Activated CD4-positive, alpha-beta T cell treated with anti-CD3 and anti-CD28 coated beads, Interleukin-2, amount 10 ng/mL, durations not matched to agents 7 days and 5 days (primary cell): ENCODE data around the gene FBXW7. TPM values are rescaled to one million over a fixed set of nuclear protein-coding genes. Genes with fewer than 3 reads are reported as not detected.

Experiments
- CTCF ChIA-PET: fragments of 350-600 bp; sonication (Branson Sonifier 250); formaldehyde crosslinking; loops from one replicate; lab custom pipeline; 2021; ENCODE audit warnings: antibody characterized with exemption; lab: Charles Lee
- POLR2A ChIA-PET: fragments of 350-600 bp; sonication (Branson Sonifier 250); formaldehyde crosslinking; loops from one replicate; lab custom pipeline; 2021; ENCODE audit warnings: antibody characterized with exemption; lab: Charles Lee
- DNase-seq: peaks from one replicate; pipeline ENCODE4 v3.0.0-alpha.2; 2020
- H3K27ac Mint-ChIP-seq: one replicate; pipeline ENCODE4 v1.8.0; 2021; ENCODE audit warnings: mild to moderate bottlenecking, moderate library complexity, mixed read lengths
- H3K27me3 Mint-ChIP-seq: one replicate; pipeline ENCODE4 v1.8.0; 2021; ENCODE audit warnings: mixed read lengths
- H3K36me3 Mint-ChIP-seq: one replicate; pipeline ENCODE4 v1.8.0; 2021; ENCODE audit warnings: low read depth, mixed read lengths
- H3K4me1 Mint-ChIP-seq: one replicate; pipeline ENCODE4 v1.8.0; 2021; ENCODE audit warnings: mixed read lengths
- H3K4me3 Mint-ChIP-seq: one replicate; pipeline ENCODE4 v1.8.0; 2021; ENCODE audit warnings: mild to moderate bottlenecking, moderate library complexity, mixed read lengths
- H3K9me3 Mint-ChIP-seq: one replicate; pipeline ENCODE4 v1.8.0; 2021; ENCODE audit warnings: mixed read lengths
- total RNA-seq, 2 experiments: library from RNA; stranded (reverse); gene quantifications; one replicate each; pipeline ENCODE4 v1.2.3, GENCODE V29; 2021

Gene FBXW7
- total RNA-seq, 2 experiments from 2014 or later, result 49.4 to 52.2 TPM

- Mint-ChIP-seq H3K27ac (no peak overlapping the region), H3K9me3 (peaks cover 6% of the 10 kb centered on the region), H3K4me3 (no peak overlapping the region), H3K27me3 (no peaks in the 10 kb centered on the region), H3K36me3 (peaks cover 71% of the 10 kb centered on the region), H3K4me1 (peaks cover 18% of the 10 kb centered on the region)
- CTCF ChIA-PET, result interaction anchor here (0.6 kb wide), 1 partner anchor 84 kb away, joined by 3 read pairs; no protein-coding TSS in a partner anchor
- POLR2A ChIA-PET, result no interaction called here
- no peak for DNase-seq
These were observed 210.1 kb downstream of the FBXW7 start for GRCh38 chr4:152325831-152326230.

GRCh38 chr4:152323221-152323620 lies 212.7 kb downstream of the FBXW7 start:
- H3K27me3 Mint-ChIP-seq, result no peaks in the 10 kb centered on the region
- CTCF ChIA-PET, result no interaction called here
- H3K27ac Mint-ChIP-seq, result no peak overlapping the region
- DNase-seq, result no peak
- peaks cover 60% of the 10 kb centered on the region for H3K36me3 Mint-ChIP-seq
- H3K9me3 Mint-ChIP-seq, result peaks cover 6% of the 10 kb centered on the region
- H3K4me3 Mint-ChIP-seq, result no peak overlapping the region
- peaks cover 12% of the 10 kb centered on the region for H3K4me1 Mint-ChIP-seq
- POLR2A ChIA-PET, result no interaction called here

- ChIA-PET POLR2A (no interaction called here), CTCF (interaction anchor here (0.6 kb wide), 1 partner anchor 9 kb away, joined by 3 read pairs; no protein-coding TSS in a partner anchor)
- Mint-ChIP-seq H3K36me3 (peaks cover 60% of the 10 kb centered on the region), H3K9me3 (peaks cover under 1% of the 10 kb centered on the region), H3K27me3 (no peaks in the 10 kb centered on the region), H3K4me1 (peaks cover 6% of the 10 kb centered on the region), H3K27ac (no peak overlapping the region), H3K4me3 (no peak overlapping the region)
- DNase-seq, result no peak
These were observed 213.2 kb downstream of the FBXW7 start for GRCh38 chr4:152322656-152323055.

DNA sequence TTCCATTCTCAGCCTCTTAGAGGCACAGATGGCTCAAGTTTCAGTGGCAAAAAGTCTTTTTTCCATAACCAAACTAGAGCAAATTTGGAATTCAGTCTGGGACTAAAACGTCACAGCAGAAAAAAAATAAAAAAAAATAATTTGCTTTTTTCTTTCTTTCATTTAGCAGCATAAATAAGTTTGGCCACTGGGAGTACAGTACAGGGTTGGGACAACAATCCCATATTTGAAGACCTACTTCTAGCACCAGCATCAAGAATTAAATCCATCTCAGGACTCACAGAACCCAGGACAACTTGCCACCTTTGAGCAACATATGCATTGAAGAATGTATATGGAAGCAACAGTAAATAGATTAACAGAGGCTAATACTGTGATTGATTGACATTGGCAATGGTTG lies 214.0 kb downstream of the FBXW7 start:
- POLR2A ChIA-PET, result no interaction called here
- Mint-ChIP-seq H3K4me3 (no peak overlapping the region), H3K9me3 (no peaks in the 10 kb centered on the region), H3K4me1 (no peaks in the 10 kb centered on the region), H3K36me3 (peaks cover 53% of the 10 kb centered on the region), H3K27ac (no peak overlapping the region), H3K27me3 (no peaks in the 10 kb centered on the region)
- CTCF ChIA-PET, result interaction anchor here (0.6 kb wide), 1 partner anchor 10 kb away, joined by 3 read pairs; no protein-coding TSS in a partner anchor
- no peak for DNase-seq

GRCh38 chr4:152321398-152321797 lies 214.5 kb downstream of the FBXW7 start:
- H3K36me3 Mint-ChIP-seq, result peaks cover 51% of the 10 kb centered on the region
- ChIA-PET CTCF (no interaction called here), POLR2A (no interaction called here)
- H3K4me1 Mint-ChIP-seq, result no peaks in the 10 kb centered on the region
- no peaks in the 10 kb centered on the region for H3K27me3 Mint-ChIP-seq
- H3K4me3 Mint-ChIP-seq, result no peak overlapping the region
- H3K9me3 Mint-ChIP-seq, result no peaks in the 10 kb centered on the region
- no peak for DNase-seq
- H3K27ac Mint-ChIP-seq, result no peak overlapping the region

- Mint-ChIP-seq H3K36me3 (peaks cover 17% of the 10 kb centered on the region), H3K4me1 (no peaks in the 10 kb centered on the region), H3K27ac (no peak overlapping the region), H3K9me3 (no peaks in the 10 kb centered on the region), H3K27me3 (no peaks in the 10 kb centered on the region), H3K4me3 (no peak overlapping the region)
- DNase-seq, result no peak
- ChIA-PET POLR2A (no interaction called here), CTCF (no interaction called here)
These were observed 218.9 kb downstream of the FBXW7 start for GRCh38 chr4:152316969-152317368.

- Mint-ChIP-seq H3K36me3 (peaks cover 2% of the 10 kb centered on the region), H3K27ac (no peak overlapping the region)
- CTCF ChIA-PET, result interaction anchor here (1.1 kb wide), 1 partner anchor 24 kb away, joined by 4 read pairs; no protein-coding TSS in a partner anchor
These were observed 225.6 kb downstream of the FBXW7 start for GRCh38 chr4:152310257-152310656.

GRCh38 chr4:152309418-152309817 lies 226.5 kb downstream of the FBXW7 start:
- no peak for DNase-seq
- ChIA-PET CTCF (no interaction called here), POLR2A (no interaction called here)
- no peaks in the 10 kb centered on the region for H3K9me3 Mint-ChIP-seq
- no peaks in the 10 kb centered on the region for H3K27me3 Mint-ChIP-seq
- no peak overlapping the region for H3K27ac Mint-ChIP-seq
- no peaks in the 10 kb centered on the region for H3K4me1 Mint-ChIP-seq
- no peak overlapping the region for H3K4me3 Mint-ChIP-seq
- peaks cover 2% of the 10 kb centered on the region for H3K36me3 Mint-ChIP-seq

More at GRCh38 chr4:152310257-152310656, 225.6 kb downstream of the FBXW7 start:
- POLR2A ChIA-PET, result no interaction called here
- DNase-seq, result no peak
- H3K27me3 Mint-ChIP-seq, result no peaks in the 10 kb centered on the region
- H3K4me1 Mint-ChIP-seq, result no peaks in the 10 kb centered on the region
- H3K9me3 Mint-ChIP-seq, result no peaks in the 10 kb centered on the region
- H3K4me3 Mint-ChIP-seq, result no peak overlapping the region

GRCh38 chr4:152308951-152309350 lies 226.9 kb downstream of the FBXW7 start:
- no peak for DNase-seq
- CTCF ChIA-PET, result no interaction called here
- Mint-ChIP-seq H3K36me3 (peaks cover 2% of the 10 kb centered on the region), H3K4me3 (no peak overlapping the region), H3K27me3 (no peaks in the 10 kb centered on the region), H3K27ac (no peak overlapping the region), H3K9me3 (no peaks in the 10 kb centered on the region), H3K4me1 (no peaks in the 10 kb centered on the region)
- POLR2A ChIA-PET, result no interaction called here

- no peak for DNase-seq
- ChIA-PET POLR2A (no interaction called here), CTCF (interaction anchor here (1.1 kb wide), 1 partner anchor 419 kb away, joined by 3 read pairs; no protein-coding TSS in a partner anchor)
- H3K36me3 Mint-ChIP-seq, result no peaks in the 10 kb centered on the region
- H3K27ac Mint-ChIP-seq, result no peak overlapping the region
- H3K9me3 Mint-ChIP-seq, result peaks cover 3% of the 10 kb centered on the region
- no peaks in the 10 kb centered on the region for H3K4me1 Mint-ChIP-seq
- no peak overlapping the region for H3K4me3 Mint-ChIP-seq
- no peaks in the 10 kb centered on the region for H3K27me3 Mint-ChIP-seq
These were observed 228.2 kb downstream of the FBXW7 start for GRCh38 chr4:152307669-152308068.

DNA sequence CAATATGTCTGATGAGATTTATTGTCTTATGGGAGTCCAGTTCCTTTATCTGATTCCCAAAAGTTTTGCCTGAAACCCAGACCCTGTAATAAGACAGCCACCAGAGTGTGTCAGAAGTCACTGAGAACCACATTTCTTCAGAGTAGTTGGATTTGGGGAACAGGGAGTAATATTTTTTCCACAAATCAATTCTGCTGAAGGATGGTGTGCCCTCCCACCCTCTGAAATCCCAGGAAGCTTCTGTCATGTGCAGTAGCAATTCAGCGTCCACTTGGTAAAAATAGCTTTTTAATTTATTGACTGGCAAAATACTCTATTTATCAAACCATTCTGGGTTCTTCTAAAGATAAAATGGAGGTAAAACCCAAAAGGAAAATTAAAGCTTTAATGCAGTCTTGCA lies 229.4 kb downstream of the FBXW7 start:
- CTCF ChIA-PET, result interaction anchor here (1.4 kb wide), 1 partner anchor 16 kb away, joined by 3 read pairs; no protein-coding TSS in a partner anchor
- Mint-ChIP-seq H3K27me3 (no peaks in the 10 kb centered on the region), H3K4me3 (no peak overlapping the region)

DNA sequence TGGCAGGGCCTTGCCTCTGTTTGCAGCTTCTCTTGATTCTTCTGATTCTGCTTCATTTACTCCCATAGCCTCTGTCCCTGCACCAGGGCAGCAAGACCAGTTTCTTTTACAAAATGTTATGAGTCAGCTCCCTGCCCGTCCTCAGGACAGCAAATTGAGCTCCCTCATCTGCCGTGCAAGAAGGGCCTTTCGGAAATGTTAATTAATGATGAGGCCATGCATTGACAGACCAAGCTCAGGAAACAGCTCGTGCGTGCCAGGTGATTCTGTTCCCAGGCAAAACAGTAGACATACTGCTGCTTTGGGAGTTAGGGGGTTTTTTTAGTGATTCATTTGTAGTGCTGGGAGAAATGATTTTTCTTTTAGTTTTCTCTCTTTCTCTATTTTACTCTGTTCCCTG lies 231.7 kb downstream of the FBXW7 start:
- no peak overlapping the region for H3K27ac Mint-ChIP-seq
- H3K4me1 Mint-ChIP-seq, result no peaks in the 10 kb centered on the region
- H3K36me3 Mint-ChIP-seq, result no peaks in the 10 kb centered on the region
- POLR2A ChIA-PET, result no interaction called here
- CTCF ChIA-PET, result interaction anchor here (0.6 to 1.5 kb wide), 2 partner anchors 10 to 36 kb away, joined by 3 to 4 read pairs; no protein-coding TSS in a partner anchor
- H3K9me3 Mint-ChIP-seq, result peaks cover 3% of the 10 kb centered on the region
- no peak overlapping the region for H3K4me3 Mint-ChIP-seq
- no peak for DNase-seq
- no peaks in the 10 kb centered on the region for H3K27me3 Mint-ChIP-seq

More for the DNA sequence above, 229.4 kb downstream of the FBXW7 start:
- POLR2A ChIA-PET, result no interaction called here
- no peaks in the 10 kb centered on the region for H3K36me3 Mint-ChIP-seq
- no peak for DNase-seq
- no peak overlapping the region for H3K27ac Mint-ChIP-seq
- no peaks in the 10 kb centered on the region for H3K4me1 Mint-ChIP-seq
- H3K9me3 Mint-ChIP-seq, result peaks cover 3% of the 10 kb centered on the region

DNA sequence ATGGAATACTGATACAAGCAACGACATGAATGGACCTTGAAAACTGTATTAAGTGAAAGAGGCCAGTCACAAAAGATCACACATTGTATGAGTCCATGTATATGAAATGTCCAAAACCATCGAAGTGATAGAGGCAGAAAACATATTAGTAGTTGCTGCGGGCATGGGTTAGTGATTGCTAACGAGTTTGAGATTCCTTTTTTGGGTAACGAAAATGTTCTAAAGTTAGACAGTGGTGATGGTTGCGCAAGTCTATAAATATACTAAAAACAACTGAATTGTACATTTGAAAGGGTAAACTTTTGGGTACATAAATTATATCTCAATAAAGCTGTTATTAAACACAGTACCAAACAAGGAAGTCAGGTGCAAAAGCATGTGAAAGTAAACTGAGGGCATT lies 234.5 kb downstream of the FBXW7 start:
- Mint-ChIP-seq H3K9me3 (peaks cover 3% of the 10 kb centered on the region), H3K27me3 (peaks cover 2% of the 10 kb centered on the region), H3K4me3 (no peak overlapping the region), H3K4me1 (no peaks in the 10 kb centered on the region), H3K36me3 (no peaks in the 10 kb centered on the region), H3K27ac (no peak overlapping the region)
- CTCF ChIA-PET, result interaction anchor here (1.5 kb wide), 1 partner anchor 19 kb away, joined by 3 read pairs; no protein-coding TSS in a partner anchor
- POLR2A ChIA-PET, result no interaction called here
- DNase-seq, result no peak

DNA sequence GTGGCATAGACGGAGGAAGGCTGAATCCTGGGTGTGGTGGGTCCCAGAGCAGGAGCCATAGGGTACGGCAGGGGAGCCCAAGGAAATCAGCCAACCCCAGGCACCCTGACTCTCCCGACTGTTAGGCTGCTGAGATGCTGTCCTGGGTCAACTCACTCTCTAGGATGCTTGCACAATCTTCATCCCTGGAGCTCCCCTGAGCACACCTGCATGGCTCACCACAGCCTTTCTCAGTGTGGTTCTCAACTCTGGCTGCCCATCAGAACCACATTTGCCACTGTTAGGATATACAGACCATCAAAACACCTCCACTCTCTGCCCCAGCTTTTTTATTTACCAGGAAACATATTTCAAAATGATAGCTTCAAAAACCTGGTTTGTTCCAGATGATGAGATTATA lies 236.3 kb downstream of the FBXW7 start:
- no peaks in the 10 kb centered on the region for H3K36me3 Mint-ChIP-seq
- no peak for DNase-seq
- ChIA-PET CTCF (no interaction called here), POLR2A (no interaction called here)
- H3K9me3 Mint-ChIP-seq, result peaks cover 3% of the 10 kb centered on the region
- no peaks in the 10 kb centered on the region for H3K4me1 Mint-ChIP-seq
- H3K27me3 Mint-ChIP-seq, result peaks cover 2% of the 10 kb centered on the region
- H3K27ac Mint-ChIP-seq, result no peak overlapping the region
- no peak overlapping the region for H3K4me3 Mint-ChIP-seq
